Uterus (tissue), 4 donors: Measurements from ENCODE around the gene PRELID1. TPM values are rescaled to one million over a fixed set of nuclear protein-coding genes. Genes with fewer than 3 reads are reported as not detected.

Experiments used
- DNase-seq, 2 donors: peaks; one replicate each; pipeline ENCODE4 v3.0.0-alpha.2; 2019 to 2020
- H3K27ac ChIP-seq, 2 donors: fragments of 200-600 bp; sonication (generic); 1 replicate in 1 of 2; 2 replicates in 1 of 2; pipeline ENCODE4 v1.5.1; 2016 to 2018
- H3K27me3 ChIP-seq, 2 donors: fragments of 200-600 bp; sonication (generic); one replicate each; pipeline ENCODE4 v1.5.1; 2018 to 2019; ENCODE audit warnings: control low read depth in 1 of 2
- H3K36me3 ChIP-seq, 2 donors: fragments of 200-600 bp; sonication (generic); one replicate each; pipeline ENCODE4 v1.5.1; 2019; ENCODE audit warnings: control low read depth in 1 of 2
- H3K4me1 ChIP-seq, 2 donors: fragments of 200-600 bp; sonication (generic); one replicate each; pipeline ENCODE4 v1.5.1; 2018 to 2019; ENCODE audit warnings: control low read depth in 1 of 2
- H3K4me3 ChIP-seq, 2 donors: fragments of 200-600 bp; sonication (generic); 1 replicate in 1 of 2; 2 replicates in 1 of 2; pipeline ENCODE4 v1.5.1; 2018 to 2019; ENCODE audit warnings: mild to moderate bottlenecking in 1 of 2
- H3K9me3 ChIP-seq, 2 donors: fragments of 200-600 bp; sonication (generic); one replicate each; pipeline ENCODE4 v1.5.1; 2019; ENCODE audit warnings: control low read depth in 1 of 2
- CTCF ChIP-seq, 4 experiments: fragments of 200-600 bp in 2 of 4; fragments of 450-650 bp in 2 of 4; sonication (generic) in 2 of 4; IDR thresholded peaks; one replicate each; pipeline ENCODE4 v1.5.1; 2016 to 2019; ENCODE audit warnings: antibody characterized with exemption in 4 of 4, mild to moderate bottlenecking in 2 of 4, moderate library complexity in 1 of 4
- POLR2A ChIP-seq, 2 donors: fragments of 450-650 bp; IDR thresholded peaks; one replicate each; pipeline ENCODE4 v1.6.1; 2016; ENCODE audit warnings: antibody characterized with exemption in 2 of 2, mild to moderate bottlenecking in 1 of 2, moderate library complexity in 1 of 2
- intact Hi-C: fragments of 100-400 bp; cut with DNase I; formaldehyde crosslinking; loops from one replicate; pipeline ENCODE4 v1.15.1; 2023; ENCODE audit warnings: low total_unique reads
- total RNA-seq, 4 donors: library from RNA; depleted of rRNA in 3 of 4; stranded (reverse); fragments of >200 nt in 3 of 4; gene quantifications; one replicate each; pipeline versions ENCODE4 v1.1.0 to v1.2.4, GENCODE V29; 2014 to 2023
- donor health status: DM: yes; HTN: yes; CAD: no.

The PRELID1 gene
- total RNA-seq, 4 donors from 2014 or later, result 25.4 to 73.1 (median 49.0) TPM

- intact Hi-C loops, result no loop called here
- no peaks in the 10 kb centered on the region for H3K27me3 ChIP-seq
- H3K4me3 ChIP-seq, result no peak overlapping the region
- DNase-seq, result no peak
- TF ChIP-seq CTCF (IDR thresholded peaks at IDR 0.05), result no peak
- no peak for TF ChIP-seq POLR2A (IDR thresholded peaks at IDR 0.05)
- H3K9me3 ChIP-seq, result no peaks in the 10 kb centered on the region
- H3K36me3 ChIP-seq, result no peaks in the 10 kb centered on the region
- H3K27ac ChIP-seq, result no peak overlapping the region
- H3K4me1 ChIP-seq, result no peaks in the 10 kb centered on the region
Measured at GRCh38 chr5:177264178-177264577, 39.4 kb upstream of the PRELID1 start.

GRCh38 chr5:177265395-177265794 lies 38.2 kb upstream of the PRELID1 start:
- H3K27ac ChIP-seq, result no peak overlapping the region
- H3K4me3 ChIP-seq, result no peak overlapping the region
- no peaks in the 10 kb centered on the region for H3K27me3 ChIP-seq
- H3K36me3 ChIP-seq, result no peaks in the 10 kb centered on the region
- DNase-seq, result no peak
- H3K9me3 ChIP-seq, result no peaks in the 10 kb centered on the region
- no peaks in the 10 kb centered on the region for H3K4me1 ChIP-seq
- intact Hi-C loops, result no loop called here
- TF ChIP-seq POLR2A (IDR thresholded peaks at IDR 0.05) (no peak), CTCF (IDR thresholded peaks at IDR 0.05) (no peak)

- DNase-seq, result no peak
- intact Hi-C loops, result no loop called here
- H3K36me3 ChIP-seq, result no peaks in the 10 kb centered on the region
- H3K27me3 ChIP-seq, result no peaks in the 10 kb centered on the region
- H3K4me1 ChIP-seq, result no peaks in the 10 kb centered on the region
- no peak overlapping the region for H3K27ac ChIP-seq
- TF ChIP-seq CTCF (IDR thresholded peaks at IDR 0.05) (no peak), POLR2A (IDR thresholded peaks at IDR 0.05) (no peak)
- H3K9me3 ChIP-seq, result no peaks in the 10 kb centered on the region
- H3K4me3 ChIP-seq, result no peak overlapping the region
Measured at GRCh38 chr5:177269232-177269895, 34.2 kb upstream of the PRELID1 start.

- intact Hi-C loops, result no loop called here
- no peak for DNase-seq
- TF ChIP-seq POLR2A (IDR thresholded peaks at IDR 0.05), result no peak
- TF ChIP-seq CTCF (IDR thresholded peaks at IDR 0.05), result no peak
- no peaks in the 10 kb centered on the region for H3K4me1 ChIP-seq
- H3K4me3 ChIP-seq, result no peak overlapping the region
- H3K27me3 ChIP-seq, result no peaks in the 10 kb centered on the region
- H3K9me3 ChIP-seq, result no peaks in the 10 kb centered on the region
- no peak overlapping the region for H3K27ac ChIP-seq
- no peaks in the 10 kb centered on the region for H3K36me3 ChIP-seq
Measured at GRCh38 chr5:177269976-177270375, 33.6 kb upstream of the PRELID1 start.

- H3K27ac ChIP-seq, result no peak overlapping the region
- intact Hi-C loops, result no loop called here
- no peaks in the 10 kb centered on the region for H3K27me3 ChIP-seq
- no peaks in the 10 kb centered on the region for H3K36me3 ChIP-seq
- DNase-seq, result no peak
- H3K4me3 ChIP-seq, result no peak overlapping the region
- TF ChIP-seq CTCF (IDR thresholded peaks at IDR 0.05) (no peak), POLR2A (IDR thresholded peaks at IDR 0.05) (no peak)
- no peaks in the 10 kb centered on the region for H3K9me3 ChIP-seq
- H3K4me1 ChIP-seq, result no peaks in the 10 kb centered on the region
Measured at GRCh38 chr5:177270653-177271052, 32.9 kb upstream of the PRELID1 start.
